SK-N-SH (cell line): Measurements from ENCODE around the gene KRT17. TPM values are rescaled to one million over a fixed set of nuclear protein-coding genes. Genes with fewer than 3 reads are reported as not detected.
"Not testable (repeated sequence)": the region's sequence is repeated elsewhere in the genome, so short reads cannot be mapped to it uniquely, and the experiment has no call there.

Experiments
- CTCF ChIA-PET: fragments of 300-600, 350-600 bp; formaldehyde crosslinking; extraction: SDS; loops from one replicate; lab custom pipeline; 2021; lab: Yijun Ruan, JAX
- POLR2A ChIA-PET: fragments of 350-600 bp; sonication (Branson Sonifier 250); formaldehyde crosslinking; extraction: SDS; loops from one replicate; lab custom pipeline; 2020; ENCODE audit warnings: antibody characterized with exemption, inconsistent platforms; lab: Yijun Ruan, JAX
- DNase-seq: peaks from one replicate; pipeline ENCODE4 v3.0.0; 2012
- H2AFZ ChIP-seq: fragments of 200-600 bp; sonication (generic); 2 replicates; pipeline ENCODE4 v1.8.1; 2016; ENCODE audit warnings: antibody characterized with exemption, mild to moderate bottlenecking, low read depth
- H3F3A ChIP-seq: fragments of 200-600 bp; sonication (generic); replicated peaks from 2 replicates; pipeline ENCODE3; 2016; ENCODE audit warnings: antibody characterized with exemption, mild to moderate bottlenecking; ENCODE audit not compliant: insufficient read depth
- H3K27ac ChIP-seq, 2 experiments: fragments of 200-500 bp in 1 of 2; fragments of 200-600 bp in 1 of 2; sonication (Bioruptor generic) in 1 of 2; sonication (generic), shearing (Covaris generic) in 1 of 2; 2 replicates each; pipeline versions ENCODE4 v1.5.1 to v1.6.1; 2014 to 2016; ENCODE audit warnings: low read depth in 2 of 2, inconsistent platforms in 1 of 2, low read length in 1 of 2, mild to moderate bottlenecking in 1 of 2, mixed read lengths in 1 of 2
- H3K27me3 ChIP-seq: fragments of 200-600 bp; sonication (generic), shearing (Covaris generic); 2 replicates; pipeline ENCODE4 v1.6.1; 2016; ENCODE audit warnings: mixed run types; ENCODE audit not compliant: insufficient read depth
- H3K36me3 ChIP-seq, 2 experiments: fragments of 200-500 bp in 1 of 2; fragments of 200-600 bp in 1 of 2; sonication (Bioruptor generic) in 1 of 2; sonication (generic) in 1 of 2; replicated peaks in 1 of 2; 2 replicates each; pipeline versions ENCODE3 to v1.5.1; 2014 to 2016; ENCODE audit warnings: low read length in 1 of 2, mild to moderate bottlenecking in 1 of 2; ENCODE audit not compliant: insufficient read depth in 2 of 2, control insufficient read depth in 1 of 2
- H3K4me1 ChIP-seq, 2 experiments: fragments of 200-500 bp in 1 of 2; fragments of 200-600 bp in 1 of 2; sonication (Bioruptor generic) in 1 of 2; sonication (generic), shearing (Covaris generic) in 1 of 2; 2 replicates each; pipeline versions ENCODE4 v1.5.1 to v1.6.1; 2014 to 2016; ENCODE audit warnings: low read depth in 1 of 2, low read length in 1 of 2, mixed run types in 1 of 2; ENCODE audit not compliant: insufficient read depth in 2 of 2, control insufficient read depth in 1 of 2
- H3K4me2 ChIP-seq: fragments of 200-600 bp; sonication (generic), shearing (Covaris generic); 2 replicates; pipeline ENCODE4 v1.6.1; 2017; ENCODE audit warnings: mixed run types
- H3K4me3 ChIP-seq, 2 experiments: fragments of 200-500 bp in 1 of 2; fragments of 200-600 bp in 1 of 2; sonication (Bioruptor generic) in 1 of 2; sonication (generic), shearing (Covaris generic) in 1 of 2; 2 replicates each; pipeline versions ENCODE4 v1.5.1 to v1.8.1; 2014 to 2016; ENCODE audit warnings: low read depth in 2 of 2, inconsistent platforms in 1 of 2, low read length in 1 of 2, mild to moderate bottlenecking in 1 of 2, mixed read lengths in 1 of 2, moderate library complexity in 1 of 2
- H3K79me2 ChIP-seq: fragments of 200-600 bp; sonication (generic); 2 replicates; pipeline ENCODE4 v1.8.1; 2017; ENCODE audit warnings: mild to moderate bottlenecking; ENCODE audit not compliant: insufficient read depth
- H3K9ac ChIP-seq: fragments of 200-600 bp; sonication (generic); 2 replicates; pipeline ENCODE4 v1.6.1; 2017; ENCODE audit warnings: mixed run types
- H3K9me2 ChIP-seq: fragments of 200-600 bp; sonication (generic); 2 replicates; pipeline ENCODE4 v1.6.1; 2017; ENCODE audit warnings: mixed run types
- H3K9me3 ChIP-seq: fragments of 200-600 bp; sonication (generic); 2 replicates; pipeline ENCODE4 v1.6.1; 2017; ENCODE audit warnings: mixed run types, mild to moderate bottlenecking, moderate library complexity
- H4K20me1 ChIP-seq: fragments of 200-600 bp; sonication (generic); 2 replicates; pipeline ENCODE4 v1.6.1; 2017; ENCODE audit warnings: mild to moderate bottlenecking, mixed run types; ENCODE audit not compliant: insufficient read depth
- FOXM1 ChIP-seq: IDR thresholded peaks from 2 replicates; pipeline ENCODE4 v1.4.0; 2012; ENCODE audit warnings: low read depth, mild to moderate bottlenecking
- TEAD4 ChIP-seq: IDR thresholded peaks from 2 replicates; pipeline ENCODE4 v1.4.0; 2012; ENCODE audit warnings: mild to moderate bottlenecking, borderline replicate concordance; ENCODE audit not compliant: insufficient read depth
- WGBS: methylation state at CpG from one replicate; pipeline ENCODE4 v1.1.6; 2017; ENCODE audit warnings: low lambda C conversion rate; 5-methylcytosine and 5-hydroxymethylcytosine counted together
- polyA plus RNA-seq, 3 experiments: library from polyadenylated mRNA; depleted of rRNA; stranded (reverse); fragments of >200 nt; gene quantifications; 2 replicates each; pipeline ENCODE4 v1.2.3, GENCODE V29; 2012

KRT17 gene
- polyA plus RNA-seq, 1 of the 3 experiments (the other 2 are of a cell fraction): 0.39 TPM

DNA sequence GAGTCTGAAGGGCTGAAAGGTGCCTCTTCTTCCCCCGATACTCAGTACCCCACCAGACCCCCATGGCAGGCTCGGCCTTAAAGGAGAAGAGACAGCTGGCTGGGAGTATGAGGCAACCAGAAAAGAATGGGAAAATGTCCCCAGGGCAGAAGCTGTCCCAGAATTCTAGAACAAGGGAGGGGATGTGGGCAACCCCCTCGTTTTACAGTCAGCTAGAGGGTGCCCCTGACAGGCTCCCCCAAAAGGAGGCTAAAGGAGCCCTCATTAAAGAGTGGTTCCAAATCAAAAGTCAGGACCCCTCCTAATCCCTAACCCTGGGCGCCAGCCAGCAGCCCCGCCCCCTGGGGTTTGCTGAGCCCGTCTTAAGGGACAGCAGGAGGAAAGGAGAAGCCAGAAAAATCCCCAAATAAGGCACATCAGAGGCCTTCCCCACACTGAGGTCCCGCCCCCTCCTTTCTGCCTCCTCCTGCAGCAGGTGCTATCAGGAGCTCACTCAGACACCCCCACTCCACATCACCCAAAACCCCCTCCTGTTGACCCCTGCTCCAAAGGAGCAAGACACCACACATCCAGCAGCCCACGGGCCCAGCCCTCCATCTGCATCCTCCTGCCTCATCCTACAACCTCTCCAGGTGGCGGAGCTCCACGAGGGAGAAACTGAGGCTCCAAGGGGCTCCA lies 1.1 kb downstream of the KRT17 start:
- H3F3A ChIP-seq, H3K36me3 ChIP-seq, H3K4me3 ChIP-seq, H3K9me2 ChIP-seq, H2AFZ ChIP-seq, H3K27me3 ChIP-seq, H3K27ac ChIP-seq, H3K79me2 ChIP-seq, H4K20me1 ChIP-seq, POLR2A ChIA-PET, H3K9ac ChIP-seq, H3K9me3 ChIP-seq, H3K4me2 ChIP-seq, DNase-seq: not testable (repeated sequence)
- WGBS: 23% methylated on average over 8 of the region's 10 CpGs
- CTCF ChIA-PET: interaction anchor here (1.1 to 2.8 kb wide), 3 partner anchors 25 to 75 kb away, joined by 5 to 14 read pairs (median 5); no protein-coding TSS in a partner anchor
- H3K4me1 ChIP-seq: peaks cover 0 to 13% of the 10 kb centered on the region in 2 experiments; a peak in 1 of 4 replicates

DNA sequence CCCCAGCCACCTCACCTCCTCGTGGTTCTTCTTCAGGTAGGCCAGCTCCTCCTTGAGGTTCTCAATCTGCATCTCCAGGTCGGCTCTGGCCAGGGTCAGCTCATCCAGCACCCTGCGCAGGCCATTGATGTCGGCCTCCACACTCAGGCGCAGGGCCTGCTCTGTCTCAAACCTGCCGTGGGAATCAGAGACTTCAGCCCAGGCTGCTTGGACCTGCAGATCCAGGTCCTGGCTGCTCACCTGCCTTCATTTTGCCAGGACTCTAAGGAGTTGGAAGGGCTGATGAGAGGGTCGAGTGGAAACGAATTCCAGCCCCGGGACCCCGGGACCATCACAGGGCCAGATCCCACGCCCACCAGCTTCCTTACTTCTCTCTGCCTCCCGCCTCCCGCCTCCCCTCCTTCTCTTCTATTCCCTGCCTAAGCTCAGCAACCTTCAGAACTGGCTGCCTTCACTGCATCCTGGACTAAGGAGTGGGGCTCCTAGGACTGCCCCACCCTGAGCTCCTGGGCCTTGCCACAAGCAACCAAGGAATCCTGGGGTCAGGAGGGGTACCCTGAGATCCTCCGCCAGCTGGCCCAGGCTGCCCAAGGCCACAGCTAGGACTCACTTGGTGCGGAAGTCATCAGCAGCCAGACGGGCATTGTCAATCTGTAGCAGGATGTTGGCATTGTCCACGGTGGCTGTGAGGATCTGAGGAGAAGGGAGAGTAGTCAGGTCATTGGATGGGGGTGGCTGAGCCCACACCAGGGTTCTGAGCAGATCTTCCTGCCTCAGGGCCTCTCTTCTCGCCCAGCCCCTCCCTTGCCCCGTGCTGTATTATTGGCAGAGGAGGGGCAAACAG lies 1.8 kb downstream of the KRT17 start:
- POLR2A ChIA-PET, H4K20me1 ChIP-seq, H3K9me3 ChIP-seq, H2AFZ ChIP-seq, H3K4me3 ChIP-seq, H3F3A ChIP-seq, H3K36me3 ChIP-seq, H3K9me2 ChIP-seq, H3K9ac ChIP-seq, DNase-seq, H3K4me2 ChIP-seq, H3K27ac ChIP-seq, H3K27me3 ChIP-seq, H3K79me2 ChIP-seq: not testable (repeated sequence)
- H3K4me1 ChIP-seq: peaks cover 0 to 19% of the 10 kb centered on the region in 2 experiments; a peak in 1 of 4 replicates
- 52% methylated on average over 14 of the region's 19 CpGs for WGBS
- CTCF ChIA-PET: interaction anchor here (1.6 to 2.8 kb wide), 3 partner anchors 26 to 41 kb away, joined by 5 to 14 read pairs (median 5); no protein-coding TSS in a partner anchor

DNA sequence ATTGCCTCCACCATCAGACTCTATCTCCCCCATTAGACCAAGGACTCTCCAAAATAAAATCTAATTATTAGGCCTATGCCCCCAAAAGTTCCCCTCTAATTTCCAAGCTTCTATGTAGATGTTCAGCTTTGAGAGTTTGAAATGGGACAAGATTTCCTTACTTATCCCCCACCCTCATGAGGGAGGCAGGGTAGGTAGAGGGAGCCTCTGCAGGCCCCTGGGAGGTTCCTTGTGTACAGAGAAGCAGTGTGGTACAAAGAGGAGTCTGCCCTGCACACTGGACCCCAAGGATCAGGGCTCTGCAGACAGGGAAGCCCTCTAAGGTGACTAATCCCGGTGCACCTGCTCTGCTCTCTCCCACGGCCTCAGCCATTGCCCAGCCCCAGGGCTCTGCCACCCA lies 2.5 kb downstream of the KRT17 start:
- H3K4me1 ChIP-seq: peaks cover 0 to 19% of the 10 kb centered on the region in 2 experiments; a peak in 1 of 4 replicates
- no peaks in the 10 kb centered on the region for H3F3A ChIP-seq
- no peaks in the 10 kb centered on the region for H3K36me3 ChIP-seq
- TF ChIP-seq TEAD4 (no peak), FOXM1 (no peak)
- H3K27me3 ChIP-seq: no peaks in the 10 kb centered on the region
- CTCF ChIA-PET: interaction anchor here (1.6 to 2.1 kb wide), 2 partner anchors 27 to 41 kb away, joined by 5 read pairs; no protein-coding TSS in a partner anchor
- no peak overlapping the region for H3K4me2 ChIP-seq
- H4K20me1 ChIP-seq: no peaks in the 10 kb centered on the region
- no peak overlapping the region for H2AFZ ChIP-seq
- no peaks in the 10 kb centered on the region for H3K9me2 ChIP-seq
- H3K79me2 ChIP-seq: no peaks in the 10 kb centered on the region
- H3K9me3 ChIP-seq: no peaks in the 10 kb centered on the region
- H3K9ac ChIP-seq: no peak overlapping the region
- whole genome bisulfite sequencing: no CpG with 5 or more reads among the region's 2 CpGs
- DNase-seq: no peak
- no peak overlapping the region for H3K4me3 ChIP-seq
- POLR2A ChIA-PET: interaction anchor here (0.9 kb wide), 1 partner anchor 25 kb away, joined by 3 read pairs; no protein-coding TSS in a partner anchor
- no peak overlapping the region for H3K27ac ChIP-seq

DNA sequence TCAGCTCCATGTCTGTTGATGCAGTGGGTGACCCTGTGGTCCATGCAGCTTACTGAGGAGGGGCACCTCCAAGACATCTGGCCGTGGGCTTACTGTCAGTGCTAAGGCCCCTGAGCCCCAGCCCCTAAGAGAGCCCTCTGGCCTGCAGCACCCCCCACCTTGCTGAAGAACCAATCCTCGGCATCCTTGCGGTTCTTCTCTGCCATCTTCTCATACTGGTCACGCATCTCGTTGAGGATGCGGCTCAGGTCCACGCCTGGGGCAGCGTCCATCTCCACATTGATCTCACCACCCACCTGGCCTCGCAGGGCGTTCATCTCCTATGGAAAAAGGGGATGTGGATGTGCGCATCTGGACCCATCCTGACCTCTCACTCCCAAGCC lies 2.9 kb downstream of the KRT17 start:
- H3K9ac ChIP-seq, H4K20me1 ChIP-seq: not testable (repeated sequence)

More for the DNA sequence above, 2.9 kb downstream of the KRT17 start:
- H3K27me3 ChIP-seq, H3F3A ChIP-seq, H3K36me3 ChIP-seq, H2AFZ ChIP-seq, H3K9me2 ChIP-seq, H3K4me2 ChIP-seq, H3K9me3 ChIP-seq, DNase-seq, H3K4me3 ChIP-seq, H3K79me2 ChIP-seq, H3K27ac ChIP-seq: not testable (repeated sequence)
- peaks cover 0 to 19% of the 10 kb centered on the region in 2 experiments; a peak in 1 of 4 replicates for H3K4me1 ChIP-seq
- ChIA-PET POLR2A (interaction anchor here (0.9 kb wide), 1 partner anchor 26 kb away, joined by 3 read pairs; no protein-coding TSS in a partner anchor), CTCF (interaction anchor here (1.1 to 2.6 kb wide), 4 partner anchors 14 to 72 kb away, joined by 4 to 11 read pairs (median 5); no protein-coding TSS in a partner anchor)
- 82% methylated on average over 11 of the region's 11 CpGs for WGBS
